Measurements from ENCODE around the gene DNAJC8.

Gene DNAJC8

GRCh38 chr1:28257736-28258135 is 24.9 kb upstream of the DNAJC8 start:
- no peak for DNase-seq

GRCh38 chr1:28256197-28256827 is 23.5 kb upstream of the DNAJC8 start:
- no peak for DNase-seq
- in situ Hi-C loops (cut with MboI; ENCODE audit: low pct_unique_long_range_greater_than_20kb, low sequenced_read_pairs), result no loop called here

More at GRCh38 chr1:28257736-28258135, 24.9 kb upstream of the DNAJC8 start:
- in situ Hi-C loops (cut with MboI; ENCODE audit: low pct_unique_long_range_greater_than_20kb, low sequenced_read_pairs), result no loop called here

DNA sequence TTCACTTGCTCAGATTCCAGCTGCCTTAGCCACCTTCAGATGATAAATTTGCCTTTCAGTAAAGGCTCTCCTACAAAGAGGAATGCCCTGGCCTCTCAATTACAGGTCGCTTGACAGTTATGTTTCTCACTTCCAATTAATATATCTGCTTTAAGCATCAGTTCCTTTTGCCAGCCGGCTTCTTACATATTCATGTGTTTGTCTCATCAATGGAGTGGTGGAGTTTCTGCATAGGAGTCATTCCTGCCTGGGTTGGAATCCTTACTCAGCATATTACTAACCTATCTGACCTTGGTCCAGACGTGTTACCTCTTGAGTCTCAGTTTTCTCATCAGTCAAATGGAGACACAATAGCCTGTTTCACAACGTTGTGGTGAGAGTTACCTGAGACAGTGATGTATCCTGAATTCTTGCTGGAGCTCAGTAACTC is 17.1 kb upstream of the DNAJC8 start:
- in situ Hi-C loops (cut with MboI; ENCODE audit: low pct_unique_long_range_greater_than_20kb, low sequenced_read_pairs), result no loop called here
- no peak for DNase-seq

- DNase-seq, result peak; percentile 77
- in situ Hi-C loops (cut with MboI; ENCODE audit: low pct_unique_long_range_greater_than_20kb, low sequenced_read_pairs), result no loop called here
These were observed 16.4 kb upstream of the DNAJC8 start for GRCh38 chr1:28249013-28249865.

GRCh38 chr1:28248273-28249012 is 15.6 kb upstream of the DNAJC8 start:
- in situ Hi-C loops (cut with MboI; ENCODE audit: low pct_unique_long_range_greater_than_20kb, low sequenced_read_pairs), result no loop called here
- peak; percentile 94 for DNase-seq

- no peak for DNase-seq
- in situ Hi-C loops (cut with MboI; ENCODE audit: low pct_unique_long_range_greater_than_20kb, low sequenced_read_pairs), result no loop called here
These were observed 14.9 kb upstream of the DNAJC8 start for GRCh38 chr1:28247612-28248272.

DNA sequence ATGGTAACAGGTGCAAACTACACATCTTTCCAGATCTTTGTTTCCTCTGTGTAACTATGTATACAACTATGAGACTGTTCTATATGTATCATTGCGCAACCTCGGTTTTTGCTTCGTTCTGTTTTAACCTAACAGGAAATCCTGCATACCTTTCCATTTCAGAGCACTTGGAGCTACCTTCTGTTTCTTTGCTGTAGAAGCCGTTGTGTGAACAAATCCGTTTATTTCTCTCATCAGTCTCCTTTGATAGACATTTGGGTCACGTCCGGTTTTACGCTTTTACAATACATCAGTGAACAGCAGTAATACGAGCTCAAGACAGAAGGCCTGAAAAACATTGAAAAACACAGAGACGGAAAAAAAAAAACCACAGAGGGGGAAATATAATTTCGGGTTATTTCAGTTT is 13.6 kb upstream of the DNAJC8 start:
- in situ Hi-C loops (cut with MboI; ENCODE audit: low pct_unique_long_range_greater_than_20kb, low sequenced_read_pairs), result no loop called here
- DNase-seq, result peak; percentile 80

GRCh38 chr1:28244549-28245251 is 11.9 kb upstream of the DNAJC8 start:
- in situ Hi-C loops (cut with MboI; ENCODE audit: low pct_unique_long_range_greater_than_20kb, low sequenced_read_pairs), result no loop called here
- peak; percentile 25 for DNase-seq

- peak; percentile 35 for DNase-seq
- in situ Hi-C loops (cut with MboI; ENCODE audit: low pct_unique_long_range_greater_than_20kb, low sequenced_read_pairs), result no loop called here
These were observed 11.0 kb upstream of the DNAJC8 start for GRCh38 chr1:28243685-28244311.

DNA sequence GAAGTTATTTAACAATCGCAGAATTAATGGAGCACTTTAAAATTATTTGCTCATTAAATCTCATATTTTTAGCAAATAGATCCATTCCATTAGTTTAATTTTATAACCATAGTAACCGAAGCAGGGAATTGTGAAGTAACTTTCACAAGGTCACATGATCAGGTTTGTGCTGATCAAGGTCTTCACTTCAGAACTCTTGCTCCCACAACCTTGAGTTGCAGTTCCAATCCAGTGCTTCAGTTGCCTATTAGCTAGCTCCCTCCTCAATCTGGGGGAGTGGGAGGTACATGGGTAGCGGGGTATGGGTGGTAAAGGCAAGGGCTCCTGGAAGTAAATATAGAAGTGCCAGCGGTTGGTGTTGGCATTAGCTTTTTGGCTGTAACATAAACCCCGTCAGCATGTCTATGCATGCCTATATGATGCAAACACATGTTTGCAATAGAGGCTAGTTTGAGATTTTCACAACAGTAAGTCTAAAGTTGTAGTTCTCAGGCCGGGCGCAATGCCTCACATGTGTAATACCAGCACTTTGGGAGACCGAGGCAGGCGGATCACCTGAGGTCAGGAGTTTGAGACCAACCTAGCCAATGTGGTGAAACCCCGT is 8.9 kb upstream of the DNAJC8 start:
- in situ Hi-C loops (cut with MboI; ENCODE audit: low pct_unique_long_range_greater_than_20kb, low sequenced_read_pairs), result no loop called here
- no peak for DNase-seq

GRCh38 chr1:28240024-28240423 is 7.2 kb upstream of the DNAJC8 start:
- DNase-seq, result no peak
- in situ Hi-C loops (cut with MboI; ENCODE audit: low pct_unique_long_range_greater_than_20kb, low sequenced_read_pairs), result no loop called here

DNA sequence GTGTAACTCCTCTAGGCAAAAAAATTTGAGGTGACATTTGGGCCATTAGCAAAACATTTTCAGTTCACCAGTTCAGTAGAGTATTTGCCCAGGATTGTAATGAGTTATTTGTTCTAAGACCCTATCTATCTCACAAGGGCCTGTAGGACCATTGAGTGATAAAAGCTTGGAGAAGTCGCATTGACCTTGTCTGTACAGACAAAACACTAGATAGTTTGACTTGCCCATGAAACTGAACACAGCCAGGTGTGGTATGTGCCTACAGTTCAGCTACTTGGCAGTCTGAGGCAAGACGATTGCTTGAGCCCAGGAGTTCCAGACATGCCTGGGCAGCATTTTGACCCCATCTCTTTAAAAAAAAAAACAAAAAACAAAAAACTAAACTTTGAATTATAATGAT is 6.2 kb upstream of the DNAJC8 start:
- in situ Hi-C loops (cut with MboI; ENCODE audit: low pct_unique_long_range_greater_than_20kb, low sequenced_read_pairs), result no loop called here
- no peak for DNase-seq

DNA sequence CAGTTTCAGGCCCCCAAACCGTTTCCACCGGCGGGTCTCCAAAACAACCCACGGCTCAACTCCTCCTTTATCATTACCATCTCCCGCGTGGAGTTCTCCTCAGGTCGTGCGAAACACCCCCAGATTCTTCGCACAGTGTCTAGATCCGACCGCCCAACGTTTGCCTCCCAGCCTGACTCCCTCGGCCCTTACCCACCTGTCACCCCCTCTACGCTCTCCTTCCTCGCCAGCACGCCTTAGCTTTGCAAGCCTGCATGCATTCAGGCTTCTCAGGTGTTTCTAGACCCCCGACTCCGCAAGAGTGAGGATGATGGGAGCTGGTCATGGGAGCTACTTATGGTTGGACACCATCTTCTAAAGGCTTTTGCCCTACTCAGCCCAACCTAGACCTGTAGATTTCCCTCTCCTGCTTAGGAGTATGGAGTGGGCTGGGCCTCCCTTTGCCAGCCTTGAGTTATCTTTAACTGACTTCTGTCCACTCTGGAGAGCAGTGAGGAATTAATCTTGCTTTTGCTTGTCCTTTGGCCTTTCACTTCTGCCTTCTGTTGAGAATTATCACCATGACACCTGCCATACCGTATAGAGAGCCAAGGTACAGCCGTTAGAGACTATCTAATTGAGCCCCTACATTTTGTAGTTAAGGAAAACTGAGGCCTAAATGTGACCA is 4.0 kb upstream of the DNAJC8 start:
- in situ Hi-C loops (cut with MboI; ENCODE audit: low pct_unique_long_range_greater_than_20kb, low sequenced_read_pairs), result no loop called here
- no peak for DNase-seq

DNA sequence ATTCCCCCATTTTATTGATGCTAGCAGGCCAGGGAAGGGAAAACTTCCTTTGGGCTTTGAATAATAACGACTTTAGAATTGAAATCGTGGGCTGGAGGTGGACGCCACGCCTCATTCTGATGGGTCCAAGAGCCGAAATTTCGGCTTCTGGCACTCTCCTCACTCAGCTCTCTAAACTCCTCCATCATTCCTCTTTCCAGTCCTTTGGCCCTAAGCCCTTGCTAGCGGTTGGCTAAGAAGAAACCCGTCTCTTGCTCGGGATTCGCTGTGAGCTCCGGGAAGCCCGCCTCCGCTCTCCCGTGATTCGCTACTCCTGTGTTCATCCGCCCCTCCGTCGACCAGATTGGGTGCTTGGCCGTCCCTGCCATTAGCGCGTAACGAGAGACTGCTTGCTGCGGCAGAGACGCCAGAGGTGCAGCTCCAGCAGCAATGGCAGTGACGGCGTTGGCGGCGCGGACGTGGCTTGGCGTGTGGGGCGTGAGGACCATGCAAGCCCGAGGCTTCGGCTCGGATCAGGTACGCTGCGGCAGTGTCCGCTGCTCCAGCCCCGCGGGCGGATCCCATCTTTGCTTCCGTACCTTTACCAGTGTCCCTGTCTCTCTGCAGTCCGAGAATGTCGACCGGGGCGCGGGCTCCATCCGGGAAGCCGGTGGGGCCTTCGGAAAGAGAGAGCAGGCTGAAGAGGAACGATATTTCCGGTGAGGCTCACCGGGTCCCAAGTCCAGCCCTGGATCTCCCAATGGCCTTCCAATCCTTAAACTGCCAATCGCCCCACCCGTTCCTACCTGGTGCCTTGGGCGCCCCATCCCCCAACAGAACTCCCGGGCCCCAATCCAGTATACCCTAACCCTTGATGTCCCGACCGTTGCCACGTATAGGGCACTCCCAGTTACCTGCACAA is 3.2 kb upstream of the DNAJC8 start, which contains the start of gene ATP5IF1:
Gene ATP5IF1 (plus strand): TSS at position 370 of the 901 bp plus-strand sequence. CDS start 60 bp downstream, at position 430.
- peak; percentile 98 for DNase-seq
- in situ Hi-C loops (cut with MboI; ENCODE audit: low pct_unique_long_range_greater_than_20kb, low sequenced_read_pairs), result no loop called here

- in situ Hi-C loops (cut with MboI; ENCODE audit: low pct_unique_long_range_greater_than_20kb, low sequenced_read_pairs), result no loop called here
- no peak for DNase-seq
These were observed 406 bp upstream of the DNAJC8 start for GRCh38 chr1:28233264-28233606.

GRCh38 chr1:28229996-28230395 is 2.8 kb downstream of the DNAJC8 start:
- in situ Hi-C loops (cut with MboI; ENCODE audit: low pct_unique_long_range_greater_than_20kb, low sequenced_read_pairs), result no loop called here
- no peak for DNase-seq

- in situ Hi-C loops (cut with MboI; ENCODE audit: low pct_unique_long_range_greater_than_20kb, low sequenced_read_pairs), result no loop called here
These were observed 3.7 kb downstream of the DNAJC8 start for GRCh38 chr1:28229089-28229488.

More at GRCh38 chr1:28229089-28229488, 3.7 kb downstream of the DNAJC8 start:
- no peak for DNase-seq

All from KBM-7 (cell line).